HFFc6 (cell line): ENCODE data around the gene GLYR1. TPM values are rescaled to one million over a fixed set of nuclear protein-coding genes. Genes with fewer than 3 reads are reported as not detected.

Source experiments
- DNase-seq: peaks from one replicate; pipeline ENCODE4 v3.0.0-alpha.2; 2018
- H3K27ac Mint-ChIP-seq: 2 replicates; pipeline ENCODE4 v1.8.0; 2020; ENCODE audit warnings: mild to moderate bottlenecking, mixed read lengths
- H3K27me3 Mint-ChIP-seq: 2 replicates; pipeline ENCODE4 v1.8.0; 2021; ENCODE audit warnings: mild to moderate bottlenecking, moderate library complexity, mixed read lengths; ENCODE audit not compliant: insufficient read depth
- H3K36me3 Mint-ChIP-seq: 2 replicates; pipeline ENCODE4 v1.8.0; 2021; ENCODE audit warnings: low read depth, mixed read lengths
- H3K4me1 Mint-ChIP-seq: 2 replicates; pipeline ENCODE4 v1.8.0; 2020; ENCODE audit warnings: low read depth, mixed read lengths
- H3K4me3 Mint-ChIP-seq: 2 replicates; pipeline ENCODE4 v1.8.0; 2020; ENCODE audit warnings: mild to moderate bottlenecking, moderate library complexity, mixed read lengths
- H3K9me3 Mint-ChIP-seq: 2 replicates; pipeline ENCODE4 v1.8.0; 2020; ENCODE audit warnings: mild to moderate bottlenecking, mixed read lengths
- CTCF ChIP-seq: fragments of 200-600 bp; sonication (generic); IDR thresholded peaks from 2 replicates; pipeline ENCODE4 v1.5.0; 2021; ENCODE audit warnings: antibody characterized with exemption, mild to moderate bottlenecking
- total RNA-seq, 6 experiments: library from RNA; stranded (reverse); fragmentation: NEBNext Ultra II Directional; extraction: Animal tissue kit (Norgen Biotek cat#: 25700); gene quantifications; 2 replicates in 1 of 6; 3 replicates in 5 of 6; pipeline ENCODE4 v1.2.3, GENCODE V29; 2021

Gene GLYR1
- total RNA-seq, 6 experiments from 2014 or later: 77.6 to 89.4 (median 81.8) TPM

- peaks cover 33% of the 10 kb centered on the region for H3K36me3 Mint-ChIP-seq
- peaks cover 5% of the 10 kb centered on the region; the same call in 1 of the 2 replicates for H3K9me3 Mint-ChIP-seq
- H3K27me3 Mint-ChIP-seq: no peaks in the 10 kb centered on the region; the same call in none of the 2 replicates
- DNase-seq: no peak
- TF ChIP-seq CTCF: no peak
- no peak overlapping the region for H3K4me3 Mint-ChIP-seq
- H3K27ac Mint-ChIP-seq: no peak overlapping the region
- H3K4me1 Mint-ChIP-seq: no peaks in the 10 kb centered on the region
These were observed 92.2 kb downstream of the GLYR1 start for GRCh38 chr16:4754865-4755264.

DNA sequence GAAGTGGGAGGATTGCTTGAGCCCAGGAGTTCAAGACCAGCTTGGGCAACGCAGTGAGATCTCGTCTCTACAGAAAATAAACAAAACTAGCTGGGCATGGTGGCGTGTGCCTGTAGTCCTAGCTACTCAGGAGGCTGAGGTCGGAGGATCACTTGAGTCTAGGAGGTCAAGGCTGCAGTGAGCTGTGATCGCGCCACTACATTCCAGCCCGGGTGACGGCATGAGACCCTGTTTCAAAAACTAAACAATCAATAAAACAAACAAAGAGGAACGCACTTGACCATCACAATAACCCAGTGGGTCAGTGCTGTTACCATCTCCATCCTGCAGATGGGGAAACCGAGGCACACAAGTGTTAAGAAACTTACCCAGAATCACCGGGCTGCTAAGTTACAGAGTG, 93.9 kb downstream of the GLYR1 start:
- DNase-seq: no peak
- Mint-ChIP-seq H3K9me3 (peaks cover 5% of the 10 kb centered on the region; the same call in 1 of the 2 replicates), H3K4me3 (no peak overlapping the region), H3K27me3 (no peaks in the 10 kb centered on the region; the same call in none of the 2 replicates), H3K27ac (no peak overlapping the region), H3K36me3 (peaks cover 18% of the 10 kb centered on the region), H3K4me1 (no peaks in the 10 kb centered on the region)
- TF ChIP-seq CTCF: no peak

Other genes starting within 250 kb of the GLYR1 start
- 10 to 100 TPM; 23.5 to 33.2 (median 27.9) TPM for gene UBALD1, start 232.4 kb downstream of the GLYR1 start, total RNA-seq
- gene MGRN1, start 222.5 kb downstream of the GLYR1 start, total RNA-seq: 10 to 100 TPM; 65.8 to 81.6 (median 69.1) TPM
- 10 to 100 TPM; 33.2 to 41.8 (median 34.3) TPM for gene NUDT16L1, start 153.7 kb downstream of the GLYR1 start, total RNA-seq
- gene ANKS3, start 113.0 kb downstream of the GLYR1 start, total RNA-seq: 10 to 100 TPM; 16.7 to 23.1 (median 19.7) TPM
- gene DNAAF8, start 112.8 kb downstream of the GLYR1 start, total RNA-seq: 1 to 10 TPM; 1.1 to 2.8 (median 1.6) TPM
- gene ZNF500, start 80.1 kb downstream of the GLYR1 start, total RNA-seq: 10 to 100 TPM in 4 of 6 experiments, 1 to 10 TPM in 2; 8.9 to 13.4 (median 10.4) TPM
- not detected for gene SEPTIN12, start 58.9 kb downstream of the GLYR1 start, total RNA-seq
- not detected for gene SMIM22, start 51.9 kb downstream of the GLYR1 start, total RNA-seq
- gene ROGDI, start 44.7 kb downstream of the GLYR1 start, total RNA-seq: 10 to 100 TPM; 16.8 to 20.1 (median 18.5) TPM
- gene UBN1, start 193 bp upstream of the GLYR1 start, total RNA-seq: 10 to 100 TPM; 21.3 to 24.8 (median 22.0) TPM
- gene PPL, start 89.9 kb upstream of the GLYR1 start, total RNA-seq: under 1 TPM in 3 of 6 experiments, not detected in 3; 0.02 to 0.06 (median 0.05) TPM
- gene SEC14L5, start 111.0 kb upstream of the GLYR1 start, total RNA-seq: not detected
- 10 to 100 TPM; 14.4 to 18.7 (median 16.4) TPM for gene NAGPA, start 186.6 kb upstream of the GLYR1 start, total RNA-seq
- gene C16orf89, start 218.7 kb upstream of the GLYR1 start, total RNA-seq: not detected
- 10 to 100 TPM; 43.5 to 51.3 (median 47.4) TPM for gene ALG1, start 224.6 kb upstream of the GLYR1 start, total RNA-seq